Epithelial cell of esophagus (primary cell): ENCODE data around the gene GBA2.

Experiments used
- DNase-seq: peaks from one replicate; pipeline ENCODE4 v3.0.0; 2010; ENCODE audit warnings: low read depth
- H3K4me3 ChIP-seq: 2 replicates; pipeline ENCODE4 v1.5.1; 2011; ENCODE audit warnings: mild to moderate bottlenecking, low read length, control low read depth
- CTCF ChIP-seq: IDR thresholded peaks from 2 replicates; pipeline ENCODE4 v1.5.1; 2011; ENCODE audit warnings: low read depth, mild to moderate bottlenecking, low read length, control low read depth, inconsistent platforms; ENCODE audit not compliant: insufficient read depth; ENCODE audit errors: missing control alignments

GBA2 gene

GRCh38 chr9:35689542-35690293 lies 59.3 kb downstream of the GBA2 start, which contains the start of gene TPM2:
TSS of gene TPM2 (minus strand) at chr9:35689925. CDS start at chr9:35689817, 108 bp downstream.
- TF ChIP-seq CTCF: no peak
- H3K4me3 ChIP-seq: peak within 1 kb of the TSS; percentile 58
- DNase-seq: peak; percentile 40

- no peak for TF ChIP-seq CTCF
- peak overlapping the region; percentile 58 for H3K4me3 ChIP-seq
- DNase-seq: peak; percentile 82
These were observed 60.2 kb downstream of the GBA2 start for GRCh38 chr9:35688558-35689541.

- TF ChIP-seq CTCF: no peak
- DNase-seq: no peak
- peak overlapping the region; percentile 6 for H3K4me3 ChIP-seq
These were observed 61.0 kb downstream of the GBA2 start for GRCh38 chr9:35687972-35688557.

GRCh38 chr9:35687306-35687705 lies 61.7 kb downstream of the GBA2 start:
- no peak for DNase-seq
- TF ChIP-seq CTCF: no peak
- no peak overlapping the region for H3K4me3 ChIP-seq
